Activated CD4-positive, alpha-beta T cell treated with anti-CD3 and anti-CD28 coated beads, Interleukin-2, amount 50 U/mL, for 4 hours (primary cell): ENCODE measurements around the gene LHX4.

Experiments used
- DNase-seq, 2 experiments: peaks; one replicate each; pipeline ENCODE4 v3.0.0-alpha.2; 2020

LHX4 gene

GRCh38 chr1:180312926-180313325 lies 82.9 kb downstream of the LHX4 start:
- no peak for DNase-seq

- no peak for DNase-seq
Measured at GRCh38 chr1:180327089-180327488, 97.0 kb downstream of the LHX4 start.
